Endodermal cell (in vitro differentiated cells): ENCODE measurements around the gene SPOCK2. TPM values are rescaled to one million over a fixed set of nuclear protein-coding genes. Genes with fewer than 3 reads are reported as not detected.

ENCODE experiments used
- DNase-seq: peaks from one replicate; pipeline ENCODE4 v3.0.0-alpha.2; 2017
- H3K27ac ChIP-seq: 2 replicates; pipeline ENCODE4 v1.5.1; 2013; ENCODE audit warnings: mild to moderate bottlenecking, low read depth, low read length, moderate library complexity
- H3K27me3 ChIP-seq: 2 replicates; pipeline ENCODE4 v1.6.1; 2013; ENCODE audit warnings: mild to moderate bottlenecking, low read length, moderate library complexity; ENCODE audit not compliant: insufficient read depth, control insufficient read depth, poor library complexity, severe bottlenecking
- H3K36me3 ChIP-seq: 2 replicates; pipeline ENCODE4 v1.7.0; 2013; ENCODE audit warnings: mild to moderate bottlenecking, low read length, moderate library complexity; ENCODE audit not compliant: control insufficient read depth, insufficient read depth
- H3K4me1 ChIP-seq: one replicate; pipeline ENCODE4 v1.7.0; 2013; ENCODE audit warnings: low read length; ENCODE audit not compliant: control insufficient read depth, insufficient read depth
- H3K4me3 ChIP-seq: 2 replicates; pipeline ENCODE4 v1.5.1; 2013; ENCODE audit warnings: mild to moderate bottlenecking, low read length, moderate library complexity
- H3K9ac ChIP-seq: 2 replicates; pipeline ENCODE4 v1.6.1; 2013; ENCODE audit warnings: mild to moderate bottlenecking, low read length, moderate library complexity; ENCODE audit not compliant: poor library complexity, severe bottlenecking; ENCODE audit errors: extremely low read depth
- H3K9me3 ChIP-seq: 2 replicates; pipeline ENCODE4 v1.6.1; 2013; ENCODE audit warnings: mild to moderate bottlenecking, low read length, moderate library complexity; ENCODE audit not compliant: control insufficient read depth
- H3K27ac Mint-ChIP-seq: 2 replicates; pipeline ENCODE4 v1.8.0; 2020; ENCODE audit warnings: mixed read lengths
- H3K27me3 Mint-ChIP-seq: 2 replicates; pipeline ENCODE4 v1.8.0; 2021; ENCODE audit warnings: mild to moderate bottlenecking, mixed read lengths; ENCODE audit not compliant: insufficient read depth
- H3K36me3 Mint-ChIP-seq: 2 replicates; pipeline ENCODE4 v1.8.0; 2020; ENCODE audit warnings: low read depth, mixed read lengths
- H3K4me1 Mint-ChIP-seq: 2 replicates; pipeline ENCODE4 v1.8.0; 2020; ENCODE audit warnings: mixed read lengths
- H3K4me3 Mint-ChIP-seq: 2 replicates; pipeline ENCODE4 v1.8.0; 2020; ENCODE audit warnings: mild to moderate bottlenecking, moderate library complexity, mixed read lengths
- H3K9me3 Mint-ChIP-seq: 2 replicates; pipeline ENCODE4 v1.8.0; 2020; ENCODE audit warnings: mild to moderate bottlenecking, mixed read lengths
- CTCF ChIP-seq: fragments of 200-600 bp; sonication (generic); conservative IDR thresholded peaks from 2 replicates; pipeline ENCODE4 v1.5.0; 2021; ENCODE audit warnings: antibody characterized with exemption, mild to moderate bottlenecking
- WGBS, 2 experiments: methylation state at CpG; one replicate each; pipeline versions ENCODE4 v1.1.5 to v1.1.7; 2013; ENCODE audit warnings: missing lambda C conversion rate in 2 of 2, mixed read lengths in 1 of 2; ENCODE audit not compliant: insufficient coverage in 1 of 2, insufficient read length in 1 of 2; 5-methylcytosine and 5-hydroxymethylcytosine counted together
- total RNA-seq, 2 donors: library from RNA; stranded (reverse); fragmentation: NEBNext Ultra II Directional in 1 of 2; extraction: Animal tissue kit (Norgen Biotek cat#: 25700) in 1 of 2; gene quantifications; 2 replicates in 1 of 2; 3 replicates in 1 of 2; pipeline ENCODE4 v1.2.1, GENCODE V29; 2021

SPOCK2 gene
- total RNA-seq, 2 donors from 2014 or later = 1.6 to 3.7 TPM

- no peaks in the 10 kb centered on the region for H3K27me3 Mint-ChIP-seq
- H3K4me3 Mint-ChIP-seq = no peak overlapping the region
- no peak overlapping the region for H3K27ac ChIP-seq
- H3K9me3 Mint-ChIP-seq = no peaks in the 10 kb centered on the region
- no peak overlapping the region for H3K4me3 ChIP-seq
- TF ChIP-seq CTCF = no peak
- no peak overlapping the region for H3K9ac ChIP-seq
- H3K4me1 ChIP-seq = peaks cover 3% of the 10 kb centered on the region
- peaks cover 10% of the 10 kb centered on the region for H3K4me1 Mint-ChIP-seq
- H3K36me3 Mint-ChIP-seq = peaks cover 15% of the 10 kb centered on the region
- H3K27ac Mint-ChIP-seq = no peak overlapping the region
- H3K9me3 ChIP-seq = no peaks in the 10 kb centered on the region
- 96% methylated on average over 2 of the region's 2 CpGs; no CpG with 5 or more reads in 1 of the 2 experiments for WGBS, 2 experiments
- H3K36me3 ChIP-seq = peaks cover 6% of the 10 kb centered on the region
- no peaks in the 10 kb centered on the region for H3K27me3 ChIP-seq
- no peak for DNase-seq
Measured at GRCh38 chr10:72106896-72107295, 18.5 kb upstream of the SPOCK2 start.

- Histone ChIP-seq H3K4me1 (peaks cover 3% of the 10 kb centered on the region), H3K27ac (no peak overlapping the region), H3K9me3 (no peaks in the 10 kb centered on the region), H3K4me3 (no peak overlapping the region), H3K36me3 (peaks cover 12% of the 10 kb centered on the region), H3K9ac (no peak overlapping the region), H3K27me3 (no peaks in the 10 kb centered on the region)
- no peaks in the 10 kb centered on the region for H3K27me3 Mint-ChIP-seq
- no peak for TF ChIP-seq CTCF
- 100% methylated on average over 1 of the region's 2 CpGs; no CpG with 5 or more reads in 1 of the 2 experiments for WGBS, 2 experiments
- no peak overlapping the region for H3K4me3 Mint-ChIP-seq
- peaks cover 10% of the 10 kb centered on the region for H3K4me1 Mint-ChIP-seq
- H3K36me3 Mint-ChIP-seq = peaks cover 19% of the 10 kb centered on the region
- DNase-seq = no peak
- no peak overlapping the region for H3K27ac Mint-ChIP-seq
- H3K9me3 Mint-ChIP-seq = no peaks in the 10 kb centered on the region
Measured at GRCh38 chr10:72106154-72106849, 18.0 kb upstream of the SPOCK2 start.

GRCh38 chr10:72105710-72106109 lies 17.4 kb upstream of the SPOCK2 start:
- H3K27ac ChIP-seq = no peak overlapping the region
- no peak for TF ChIP-seq CTCF
- no peak overlapping the region for H3K4me3 ChIP-seq
- H3K4me3 Mint-ChIP-seq = no peak overlapping the region
- H3K9ac ChIP-seq = no peak overlapping the region
- H3K36me3 ChIP-seq = peaks cover 15% of the 10 kb centered on the region
- no peaks in the 10 kb centered on the region for H3K9me3 ChIP-seq
- peaks cover 24% of the 10 kb centered on the region for H3K36me3 Mint-ChIP-seq
- no peak overlapping the region for H3K27ac Mint-ChIP-seq
- peaks cover 3% of the 10 kb centered on the region for H3K4me1 ChIP-seq
- DNase-seq = no peak
- peaks cover 10% of the 10 kb centered on the region for H3K4me1 Mint-ChIP-seq
- 93 to 95% methylated on average over 3 to 5 of the region's 5 CpGs for WGBS, 2 experiments
- H3K27me3 ChIP-seq = no peaks in the 10 kb centered on the region
- no peaks in the 10 kb centered on the region for H3K9me3 Mint-ChIP-seq
- no peaks in the 10 kb centered on the region for H3K27me3 Mint-ChIP-seq
